Measurements from ENCODE around the gene MAP1B.

MAP1B gene

DNA sequence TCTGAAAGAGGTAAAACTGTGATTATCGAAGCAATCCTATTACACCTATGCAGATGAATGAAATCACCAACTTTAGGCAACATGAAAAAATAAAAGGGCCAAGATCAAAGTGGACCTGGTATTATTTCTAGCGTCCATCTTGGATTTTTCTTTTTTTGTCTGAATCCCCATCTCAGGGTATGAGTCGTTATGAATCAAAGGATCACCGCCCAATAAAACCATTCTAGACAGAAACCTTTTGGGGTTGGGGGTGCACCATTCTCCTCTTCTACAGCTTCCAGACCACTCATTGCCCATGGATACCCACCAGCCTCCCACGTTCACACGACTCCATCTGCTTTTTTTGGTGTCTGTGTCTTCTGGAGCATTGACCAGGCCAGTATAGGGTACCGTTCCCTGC lies 33.4 kb downstream of the MAP1B start:
- DNase-seq (ENCODE audit: low read depth), result no peak
- TF ChIP-seq, protein P1, sequence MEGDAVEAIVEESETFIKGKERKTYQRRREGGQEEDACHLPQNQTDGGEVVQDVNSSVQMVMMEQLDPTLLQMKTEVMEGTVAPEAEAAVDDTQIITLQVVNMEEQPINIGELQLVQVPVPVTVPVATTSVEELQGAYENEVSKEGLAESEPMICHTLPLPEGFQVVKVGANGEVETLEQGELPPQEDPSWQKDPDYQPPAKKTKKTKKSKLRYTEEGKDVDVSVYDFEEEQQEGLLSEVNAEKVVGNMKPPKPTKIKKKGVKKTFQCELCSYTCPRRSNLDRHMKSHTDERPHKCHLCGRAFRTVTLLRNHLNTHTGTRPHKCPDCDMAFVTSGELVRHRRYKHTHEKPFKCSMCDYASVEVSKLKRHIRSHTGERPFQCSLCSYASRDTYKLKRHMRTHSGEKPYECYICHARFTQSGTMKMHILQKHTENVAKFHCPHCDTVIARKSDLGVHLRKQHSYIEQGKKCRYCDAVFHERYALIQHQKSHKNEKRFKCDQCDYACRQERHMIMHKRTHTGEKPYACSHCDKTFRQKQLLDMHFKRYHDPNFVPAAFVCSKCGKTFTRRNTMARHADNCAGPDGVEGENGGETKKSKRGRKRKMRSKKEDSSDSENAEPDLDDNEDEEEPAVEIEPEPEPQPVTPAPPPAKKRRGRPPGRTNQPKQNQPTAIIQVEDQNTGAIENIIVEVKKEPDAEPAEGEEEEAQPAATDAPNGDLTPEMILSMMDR (conservative IDR thresholded peaks at IDR 0.05; ENCODE audit: low read length), result no peak
- H3K4me3 ChIP-seq (ENCODE audit: low read length), result no peak overlapping the region

DNA sequence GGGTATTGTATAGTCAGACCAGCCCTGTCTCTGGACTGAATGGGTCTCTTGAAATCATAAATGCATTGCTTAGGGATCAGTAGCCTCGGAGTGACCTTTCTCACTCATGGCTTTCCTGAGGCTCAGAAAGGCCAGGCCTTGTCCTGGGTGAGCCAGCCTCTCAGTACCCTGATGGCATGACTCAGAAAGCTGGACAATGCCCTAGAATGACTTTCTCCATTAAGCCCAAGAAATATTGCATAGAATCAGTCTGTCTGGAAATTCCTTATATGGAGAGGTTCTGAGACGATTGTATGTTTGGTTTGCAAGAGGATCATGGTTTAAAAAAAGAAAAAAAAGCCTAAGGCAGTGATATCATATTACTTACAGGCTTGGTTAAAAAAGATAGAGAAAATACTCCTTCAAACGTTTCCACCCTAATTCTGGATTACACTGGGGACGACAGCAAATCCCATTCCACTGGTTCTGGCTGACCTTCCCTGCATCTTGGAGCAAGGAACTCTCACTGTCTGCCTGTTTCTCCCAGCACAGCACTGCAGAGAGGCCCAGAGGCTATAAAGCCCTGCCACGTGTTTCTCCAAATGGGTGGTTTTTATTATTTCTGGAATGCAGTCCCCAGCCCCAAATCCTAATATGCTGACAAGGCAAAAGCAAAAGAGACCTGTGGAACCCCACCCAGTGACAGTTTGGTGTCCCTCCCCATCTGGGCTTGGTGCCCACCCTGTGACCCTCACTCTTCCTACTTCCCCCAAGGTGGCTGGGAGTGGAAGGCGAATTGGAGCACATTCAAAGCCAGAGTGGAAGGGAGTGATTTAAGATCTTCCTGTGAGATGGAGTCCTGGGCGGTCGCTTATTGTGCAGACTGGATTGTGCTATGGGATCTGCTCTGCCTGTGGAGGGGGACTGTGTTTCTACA lies 34.4 kb downstream of the MAP1B start:
- TF ChIP-seq, protein P1 (conservative IDR thresholded peaks at IDR 0.05; ENCODE audit: low read length), result no peak
- no peak overlapping the region for H3K4me3 ChIP-seq (ENCODE audit: low read length)
- peak; percentile 89 for DNase-seq (ENCODE audit: low read depth)

DNA sequence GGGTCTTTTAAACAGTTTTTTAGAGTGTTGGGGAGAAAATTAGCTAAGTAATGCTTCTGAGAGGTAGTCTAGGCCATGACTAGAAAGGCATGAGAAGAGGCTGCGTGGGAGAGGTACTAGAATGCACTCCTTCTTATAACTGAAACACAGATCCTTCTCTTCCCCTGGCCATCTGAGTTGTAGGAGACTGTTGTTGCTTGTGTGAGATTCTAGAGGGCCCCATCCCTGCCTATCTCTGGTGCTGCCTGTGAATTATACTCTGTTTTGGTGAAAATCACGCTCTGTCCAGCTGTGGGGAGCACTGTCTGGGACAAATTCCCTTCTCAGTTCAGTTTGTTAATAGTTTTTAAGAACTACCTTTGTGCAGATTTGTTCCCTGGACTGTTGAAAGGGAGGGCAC lies 37.5 kb downstream of the MAP1B start:
- no peak overlapping the region for H3K4me3 ChIP-seq (ENCODE audit: low read length)
- TF ChIP-seq, protein P1 (conservative IDR thresholded peaks at IDR 0.05; ENCODE audit: low read length), result no peak
- no peak for DNase-seq (ENCODE audit: low read depth)

DNA sequence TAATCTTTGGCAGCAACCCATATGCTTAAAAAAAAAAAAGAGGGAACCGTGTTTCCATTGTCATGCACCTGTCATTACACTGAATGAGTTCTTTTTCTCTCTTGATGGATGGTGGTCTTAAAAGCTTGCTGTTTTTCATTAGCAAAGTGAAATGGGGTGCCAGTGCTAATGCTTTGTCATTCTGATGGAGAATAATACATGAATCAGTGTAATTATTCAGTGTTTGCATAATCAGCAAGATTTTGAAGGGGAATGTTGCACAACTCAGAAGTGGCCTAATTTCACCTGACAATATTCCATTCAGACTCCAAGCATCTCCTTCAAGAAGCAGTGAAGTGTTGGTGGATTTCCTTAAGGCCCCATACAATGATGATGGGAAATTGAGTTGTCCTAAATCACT lies 38.1 kb downstream of the MAP1B start:
- no peak for DNase-seq (ENCODE audit: low read depth)
- TF ChIP-seq, protein P1 (conservative IDR thresholded peaks at IDR 0.05; ENCODE audit: low read length), result no peak
- no peak overlapping the region for H3K4me3 ChIP-seq (ENCODE audit: low read length)

DNA sequence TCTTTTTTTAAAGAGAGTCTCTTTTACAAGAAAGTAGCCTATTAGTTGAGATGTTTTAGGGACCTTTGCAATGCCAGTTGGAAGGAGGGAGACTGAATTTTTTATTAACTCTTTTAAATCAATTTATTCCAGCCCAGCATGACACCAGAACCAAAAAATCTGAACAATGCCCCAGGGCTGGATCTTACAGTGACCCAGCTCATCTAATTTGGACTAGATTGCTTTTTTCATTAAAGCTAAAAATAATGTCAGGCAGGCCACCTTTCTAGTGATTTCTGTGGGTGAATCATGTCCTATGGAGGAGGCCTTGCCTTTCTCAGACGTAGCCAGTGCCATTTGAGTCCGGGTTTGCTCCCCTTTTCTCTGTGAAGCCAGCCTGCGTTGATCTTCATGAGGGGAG lies 38.8 kb downstream of the MAP1B start:
- DNase-seq (ENCODE audit: low read depth), result no peak
- no peak overlapping the region for H3K4me3 ChIP-seq (ENCODE audit: low read length)
- TF ChIP-seq, protein P1 (conservative IDR thresholded peaks at IDR 0.05; ENCODE audit: low read length), result no peak

DNA sequence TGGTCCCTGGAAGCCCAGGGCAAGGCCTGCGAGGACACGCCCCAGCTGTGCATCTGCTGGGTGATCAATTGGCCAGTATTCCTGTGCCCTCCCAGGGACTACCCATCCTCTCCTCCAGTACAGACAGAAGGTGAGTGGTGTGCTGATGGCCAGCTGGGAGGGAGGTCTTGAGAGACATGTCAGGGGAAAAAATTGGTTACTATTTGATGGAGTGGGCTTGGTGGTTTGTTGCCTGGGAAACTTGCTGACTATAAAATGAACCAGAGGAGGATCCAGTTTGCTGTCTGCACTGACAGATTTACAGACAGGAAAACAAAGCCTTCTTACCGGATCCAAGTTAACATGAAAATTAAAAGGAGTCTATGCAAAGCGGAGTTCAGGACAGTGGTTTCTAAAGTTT lies 40.3 kb downstream of the MAP1B start:
- DNase-seq (ENCODE audit: low read depth), result no peak
- H3K4me3 ChIP-seq (ENCODE audit: low read length), result no peak overlapping the region
- TF ChIP-seq, protein P1 (conservative IDR thresholded peaks at IDR 0.05; ENCODE audit: low read length), result no peak

DNA sequence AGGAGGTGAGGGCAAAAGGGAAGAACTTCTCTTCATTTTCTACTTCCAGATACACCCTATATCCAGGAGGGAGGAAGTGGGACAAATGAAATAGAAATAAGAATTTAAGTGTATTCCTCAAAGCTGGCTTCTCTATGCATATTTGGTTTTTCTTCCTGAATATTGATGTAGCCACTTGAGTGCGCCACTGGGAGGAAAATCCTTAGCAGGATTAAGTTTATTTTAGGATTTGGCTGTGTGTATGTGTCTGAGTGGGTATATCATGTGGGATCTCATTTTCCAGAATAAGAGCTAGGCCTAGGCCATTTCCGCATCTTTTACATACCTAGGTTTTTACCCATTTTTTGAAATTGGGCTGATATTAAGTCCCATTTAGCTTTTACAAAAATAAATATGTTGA lies 42.5 kb downstream of the MAP1B start:
- TF ChIP-seq, protein P1 (conservative IDR thresholded peaks at IDR 0.05; ENCODE audit: low read length), result peak; percentile 35
- no peak for DNase-seq (ENCODE audit: low read depth)
- H3K4me3 ChIP-seq (ENCODE audit: low read length), result no peak overlapping the region
